Fibroblast of pulmonary artery (primary cell): ENCODE data around the gene UBALD1.

Source experiments
- DNase-seq: peaks from one replicate; pipeline ENCODE4 v3.0.0-alpha.2; 2010; ENCODE audit warnings: low read depth
- H3K4me3 ChIP-seq: replicated peaks from 2 replicates; pipeline ENCODE4 v1.5.1; 2011; ENCODE audit warnings: low read depth, mild to moderate bottlenecking, control low read depth, low read length, moderate library complexity
- TF ChIP-seq, protein P1 (sequence below): IDR thresholded peaks from 2 replicates; pipeline ENCODE4 v1.5.1; 2011; ENCODE audit warnings: mild to moderate bottlenecking, control low read depth, low read length, inconsistent platforms; ENCODE audit errors: missing control alignments

The UBALD1 gene

DNA sequence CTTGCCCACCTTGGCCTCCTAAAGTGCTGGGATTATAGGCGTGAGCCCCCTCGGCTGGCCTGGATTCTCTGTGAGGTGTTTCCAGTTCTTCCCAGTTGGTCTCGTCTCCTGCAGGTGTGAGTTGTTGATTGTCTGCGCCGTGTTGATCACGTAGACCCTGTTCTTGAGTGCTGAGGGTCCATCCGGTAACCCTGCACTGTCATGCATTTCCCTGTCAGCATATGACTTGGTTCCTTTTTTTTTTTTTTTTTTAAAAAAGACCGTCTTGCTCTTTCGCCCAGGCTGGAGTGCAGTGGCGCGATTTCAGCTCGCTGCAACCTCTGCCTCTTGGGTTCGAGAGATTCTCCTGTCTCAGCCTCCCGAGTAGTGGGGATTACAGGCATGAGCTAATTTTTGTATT, 27.2 kb upstream of the UBALD1 start:
- no peak overlapping the region for H3K4me3 ChIP-seq
- no peak for DNase-seq
- TF ChIP-seq, protein P1, sequence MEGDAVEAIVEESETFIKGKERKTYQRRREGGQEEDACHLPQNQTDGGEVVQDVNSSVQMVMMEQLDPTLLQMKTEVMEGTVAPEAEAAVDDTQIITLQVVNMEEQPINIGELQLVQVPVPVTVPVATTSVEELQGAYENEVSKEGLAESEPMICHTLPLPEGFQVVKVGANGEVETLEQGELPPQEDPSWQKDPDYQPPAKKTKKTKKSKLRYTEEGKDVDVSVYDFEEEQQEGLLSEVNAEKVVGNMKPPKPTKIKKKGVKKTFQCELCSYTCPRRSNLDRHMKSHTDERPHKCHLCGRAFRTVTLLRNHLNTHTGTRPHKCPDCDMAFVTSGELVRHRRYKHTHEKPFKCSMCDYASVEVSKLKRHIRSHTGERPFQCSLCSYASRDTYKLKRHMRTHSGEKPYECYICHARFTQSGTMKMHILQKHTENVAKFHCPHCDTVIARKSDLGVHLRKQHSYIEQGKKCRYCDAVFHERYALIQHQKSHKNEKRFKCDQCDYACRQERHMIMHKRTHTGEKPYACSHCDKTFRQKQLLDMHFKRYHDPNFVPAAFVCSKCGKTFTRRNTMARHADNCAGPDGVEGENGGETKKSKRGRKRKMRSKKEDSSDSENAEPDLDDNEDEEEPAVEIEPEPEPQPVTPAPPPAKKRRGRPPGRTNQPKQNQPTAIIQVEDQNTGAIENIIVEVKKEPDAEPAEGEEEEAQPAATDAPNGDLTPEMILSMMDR: no peak

DNA sequence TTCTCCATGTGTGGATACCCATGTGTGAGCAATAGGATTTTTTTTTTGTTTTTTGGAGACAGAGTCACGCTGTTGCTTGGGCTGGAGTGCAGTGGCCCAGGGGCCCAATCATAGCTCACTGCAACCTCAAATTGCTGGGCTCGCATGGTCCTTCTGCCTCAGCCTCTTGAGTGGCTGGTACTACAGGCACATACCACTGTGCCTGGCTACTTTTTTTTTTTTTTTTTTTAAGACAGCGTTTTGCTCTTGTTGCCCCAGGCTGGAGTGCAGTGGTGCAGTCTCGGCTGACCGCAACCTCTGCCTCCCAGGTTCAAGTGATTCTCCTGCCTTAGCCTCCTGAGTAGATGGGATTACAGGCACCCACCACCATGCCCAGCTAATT, 26.6 kb upstream of the UBALD1 start:
- TF ChIP-seq, protein P1: no peak
- DNase-seq: no peak
- no peak overlapping the region for H3K4me3 ChIP-seq

DNA sequence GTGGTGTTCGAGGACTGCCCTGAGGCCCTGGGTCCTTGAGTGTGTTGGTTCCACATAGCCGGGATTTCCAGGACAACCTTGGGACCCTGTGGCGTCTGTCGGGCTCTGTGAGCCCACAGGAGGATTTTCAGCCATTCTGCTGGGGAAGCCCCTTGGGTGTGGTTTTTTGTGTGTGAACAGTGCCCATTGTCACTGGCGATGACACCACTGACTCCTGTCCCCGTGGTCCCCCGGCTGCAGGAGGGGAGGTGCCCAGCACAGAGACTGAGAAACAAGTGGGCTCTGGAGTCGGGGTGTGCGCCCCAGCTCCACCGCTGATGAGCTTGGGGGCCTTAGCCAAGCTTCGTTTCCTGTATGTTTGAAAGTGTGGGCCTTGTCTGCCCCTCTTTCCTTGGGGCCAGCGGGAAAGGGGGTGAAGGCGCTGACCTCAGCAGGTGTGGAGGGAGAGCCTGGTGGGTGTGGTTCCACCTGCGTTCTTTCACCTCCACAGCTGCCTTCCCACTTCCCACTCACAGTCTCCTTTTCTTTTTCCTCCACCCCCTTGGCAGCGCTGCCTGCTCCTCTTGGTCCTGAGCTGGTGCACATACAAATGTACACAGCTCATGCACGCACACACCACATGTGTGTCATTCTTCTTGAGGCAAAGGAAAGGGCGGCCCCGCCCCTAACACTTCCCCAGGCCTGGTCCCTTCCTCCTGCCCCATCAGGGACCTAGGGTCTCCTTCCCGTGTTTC, 26.1 kb upstream of the UBALD1 start:
- DNase-seq: no peak
- TF ChIP-seq, protein P1: no peak
- H3K4me3 ChIP-seq: no peak overlapping the region

DNA sequence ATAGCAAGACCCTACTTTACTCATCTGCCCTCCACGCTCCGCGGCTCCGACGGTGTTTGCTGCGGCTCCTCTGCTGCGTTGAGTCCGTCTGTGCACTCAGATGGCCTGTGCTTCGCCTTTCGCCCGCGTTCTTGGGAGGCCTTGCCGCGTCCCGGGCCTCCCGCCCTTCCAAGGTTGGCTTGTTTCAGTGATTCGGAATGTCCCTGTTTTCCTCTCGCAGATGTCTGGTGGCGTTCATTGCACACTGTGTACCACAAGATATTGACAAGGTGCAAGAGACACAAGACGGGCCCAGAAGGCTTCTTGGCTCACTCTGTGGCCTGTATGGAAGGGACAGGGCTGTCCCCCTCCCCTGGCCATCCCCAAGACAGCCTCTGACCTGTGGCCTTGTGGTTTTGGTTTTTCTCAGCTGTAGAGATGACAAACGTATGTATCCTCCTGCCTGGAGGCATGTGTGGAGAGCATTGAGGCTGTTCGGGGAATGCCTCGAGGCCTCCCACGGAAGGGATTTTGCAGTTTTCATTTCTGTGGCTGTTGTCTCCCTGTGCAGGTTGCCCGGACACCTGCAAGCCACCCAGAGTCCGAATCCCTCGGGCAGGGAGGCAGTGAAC, 25.3 kb upstream of the UBALD1 start:
- TF ChIP-seq, protein P1: no peak
- H3K4me3 ChIP-seq: no peak overlapping the region
- no peak for DNase-seq

DNA sequence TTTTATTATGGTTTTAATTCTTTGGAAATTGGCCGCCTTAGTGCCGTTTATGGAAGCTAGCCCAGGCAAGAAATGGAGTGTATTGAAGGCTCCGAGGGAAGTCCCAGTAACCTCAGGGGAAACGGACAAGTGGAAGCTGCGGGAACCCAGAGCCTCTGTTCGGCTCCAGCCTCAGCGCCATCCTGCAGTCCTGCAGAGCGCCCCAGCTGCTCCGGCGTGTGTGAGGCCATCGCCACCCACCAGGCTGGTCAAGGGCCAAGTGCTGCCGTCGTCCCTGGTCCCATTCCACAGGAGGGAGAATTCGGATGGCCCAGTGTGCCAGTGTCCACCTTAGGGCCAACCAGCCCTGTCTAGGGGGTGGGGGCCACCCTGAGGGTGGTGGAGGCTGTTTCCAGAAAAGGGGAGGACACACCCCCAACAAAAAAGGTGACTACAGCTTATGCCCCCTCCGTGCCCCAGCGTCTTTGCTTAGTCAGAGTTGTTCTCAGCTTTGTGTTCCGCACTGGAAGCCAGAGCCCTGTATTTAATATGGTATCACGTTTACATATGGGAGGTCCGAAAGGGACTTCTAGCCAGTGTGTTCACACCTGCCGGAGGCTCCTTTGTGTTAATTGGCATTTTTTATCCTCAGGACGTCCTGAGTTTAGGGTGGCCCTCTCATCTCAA, 22.9 kb upstream of the UBALD1 start:
- no peak for DNase-seq

DNA sequence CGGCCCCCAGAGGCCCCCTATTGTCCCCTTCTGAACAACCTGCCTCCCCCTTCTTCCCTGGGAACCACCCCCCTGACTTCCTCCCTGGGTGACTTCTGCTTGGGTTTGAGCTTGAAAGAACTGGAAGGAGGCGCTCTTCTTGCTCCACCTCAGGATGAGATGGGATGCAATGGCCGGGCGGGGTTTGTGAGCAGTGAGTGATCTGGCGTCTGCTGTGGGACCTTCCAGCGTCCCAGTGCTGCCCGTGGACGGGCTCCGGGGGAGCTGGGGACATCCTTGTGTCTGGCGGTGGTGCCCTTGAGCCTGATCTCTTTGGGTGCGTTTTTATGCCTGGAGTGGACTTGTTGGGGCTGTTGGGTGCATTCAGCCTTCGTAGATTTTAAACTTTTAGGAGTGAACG, 21.5 kb upstream of the UBALD1 start:
- H3K4me3 ChIP-seq: no peak overlapping the region
- TF ChIP-seq, protein P1: no peak
- no peak for DNase-seq

More for the DNA sequence above, 22.9 kb upstream of the UBALD1 start:
- no peak overlapping the region for H3K4me3 ChIP-seq
- TF ChIP-seq, protein P1: no peak
